Measurements from ENCODE around the gene SCAANT1. TPM values are rescaled to one million over a fixed set of nuclear protein-coding genes. Genes with fewer than 3 reads are reported as not detected.

The SCAANT1 gene
- total RNA-seq (not detected), polyA plus RNA-seq (not detected)
- long read RNA-seq, donor 1 = 0 reads
- long read RNA-seq, donor 2 = 0 reads
- long read RNA-seq, donor 3 = 0 reads
- long read RNA-seq, donor 4 = 0 reads
- long read RNA-seq, donor 5 = 0 reads
- long read RNA-seq, donor 6 = 0 reads
- long read RNA-seq, donor 7 = 0 reads
- long read RNA-seq, donor 8 = 0 reads
- long read RNA-seq, donor 9 = 0 reads
- long read RNA-seq, donor 10 = 0 reads

DNA sequence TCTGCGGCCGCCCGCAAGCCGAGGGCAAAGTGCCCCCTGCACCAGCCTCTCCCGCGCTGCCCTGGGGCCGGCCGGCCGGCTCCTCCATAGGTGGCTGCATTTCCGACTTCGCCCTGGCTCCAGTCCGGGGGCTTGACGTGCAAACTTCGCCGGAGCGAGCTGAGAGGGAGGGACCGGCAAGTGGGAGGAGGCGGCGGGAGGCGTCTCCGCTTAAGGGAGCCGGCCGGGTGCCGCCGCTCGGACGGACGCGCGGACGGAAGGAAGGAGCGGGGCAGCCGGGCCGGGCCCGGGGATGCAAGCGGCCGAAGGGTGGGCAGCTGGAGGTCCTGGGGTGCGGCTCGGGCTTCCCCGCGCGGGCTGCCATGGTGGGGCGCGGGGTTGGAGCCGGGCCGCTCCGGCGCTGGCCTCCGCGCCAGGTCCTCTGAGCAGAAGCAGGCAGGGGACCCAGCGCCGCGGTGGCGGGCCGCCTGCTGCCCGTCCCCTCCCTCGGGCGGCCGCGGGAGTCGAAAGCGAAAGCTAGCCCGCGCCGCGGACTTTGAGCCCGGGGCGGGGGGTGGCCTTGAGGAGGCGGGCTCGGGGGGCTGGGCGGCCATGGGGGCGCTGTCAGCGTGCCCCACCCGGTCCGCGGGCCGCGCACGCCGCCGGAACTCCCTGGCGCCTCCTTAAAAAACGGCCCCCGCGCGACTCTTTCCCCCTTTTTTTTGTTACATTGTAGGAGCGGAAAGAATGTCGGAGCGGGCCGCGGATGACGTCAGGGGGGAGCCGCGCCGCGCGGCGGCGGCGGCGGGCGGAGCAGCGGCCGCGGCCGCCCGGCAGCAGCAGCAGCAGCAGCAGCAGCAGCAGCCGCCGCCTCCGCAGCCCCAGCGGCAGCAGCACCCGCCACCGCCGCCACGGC lies at the start of gene SCAANT1:
Gene SCAANT1 (minus strand): TSS at position 511 of the 895 bp plus-strand sequence.
- 0 to 1% (median 0%) methylated on average over 39 to 115 of the region's 115 CpGs for WGBS, 5 donors
- peak within 1 kb of the TSS; percentile 56 to 93 (median 68) for H3K4me3 ChIP-seq
- intact Hi-C loops (cut with DNase I; ENCODE audit: low total_unique reads) = loop anchor here (10.0 kb wide), 1 partner anchor 83 kb away; no protein-coding TSS in a partner anchor
- peaks cover 16 to 38% (median 36%) of the 10 kb centered on the region in 4 donors for H3K4me1 ChIP-seq
- H3K9me3 ChIP-seq = no peaks in the 10 kb centered on the region
- peaks cover 8 to 22% (median 16%) of the 10 kb centered on the region in 4 donors for H3K36me3 ChIP-seq
- peak; percentile 93 to 97 for DNase-seq
- peak within 1 kb of the TSS; percentile 94 to 100 (median 99) for H3K27ac ChIP-seq
- H3K27me3 ChIP-seq = no peaks in the 10 kb centered on the region
- TF ChIP-seq, protein P1, sequence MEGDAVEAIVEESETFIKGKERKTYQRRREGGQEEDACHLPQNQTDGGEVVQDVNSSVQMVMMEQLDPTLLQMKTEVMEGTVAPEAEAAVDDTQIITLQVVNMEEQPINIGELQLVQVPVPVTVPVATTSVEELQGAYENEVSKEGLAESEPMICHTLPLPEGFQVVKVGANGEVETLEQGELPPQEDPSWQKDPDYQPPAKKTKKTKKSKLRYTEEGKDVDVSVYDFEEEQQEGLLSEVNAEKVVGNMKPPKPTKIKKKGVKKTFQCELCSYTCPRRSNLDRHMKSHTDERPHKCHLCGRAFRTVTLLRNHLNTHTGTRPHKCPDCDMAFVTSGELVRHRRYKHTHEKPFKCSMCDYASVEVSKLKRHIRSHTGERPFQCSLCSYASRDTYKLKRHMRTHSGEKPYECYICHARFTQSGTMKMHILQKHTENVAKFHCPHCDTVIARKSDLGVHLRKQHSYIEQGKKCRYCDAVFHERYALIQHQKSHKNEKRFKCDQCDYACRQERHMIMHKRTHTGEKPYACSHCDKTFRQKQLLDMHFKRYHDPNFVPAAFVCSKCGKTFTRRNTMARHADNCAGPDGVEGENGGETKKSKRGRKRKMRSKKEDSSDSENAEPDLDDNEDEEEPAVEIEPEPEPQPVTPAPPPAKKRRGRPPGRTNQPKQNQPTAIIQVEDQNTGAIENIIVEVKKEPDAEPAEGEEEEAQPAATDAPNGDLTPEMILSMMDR (IDR thresholded peaks at IDR 0.05) = peak in 1 of 7 experiments; percentile 23
- TF ChIP-seq POLR2A (IDR thresholded peaks at IDR 0.05) = peak in 1 of 4 donors; percentile 33
- TF ChIP-seq POLR2AphosphoS5 (IDR thresholded peaks at IDR 0.05) = peak; percentile 56 to 86 (median 84)
- no peak for TF ChIP-seq EP300 (IDR thresholded peaks at IDR 0.05)

GRCh38 chr3:63961891-63962290 lies 49.7 kb upstream of the SCAANT1 start:
- Histone ChIP-seq H3K4me1 (peaks cover 26 to 84% (median 53%) of the 10 kb centered on the region in 4 donors), H3K27me3 (no peaks in the 10 kb centered on the region), H3K4me3 (no peak overlapping the region), H3K36me3 (no peaks in the 10 kb centered on the region), H3K27ac (no peak overlapping the region), H3K9me3 (no peaks in the 10 kb centered on the region)
- 5 to 19% (median 9%) methylated on average over 2 of the region's 2 CpGs for WGBS, 5 donors
- DNase-seq = peak in 1 of 2 donors; percentile 72
- TF ChIP-seq POLR2A (IDR thresholded peaks at IDR 0.05) (no peak), EP300 (IDR thresholded peaks at IDR 0.05) (no peak), POLR2AphosphoS5 (IDR thresholded peaks at IDR 0.05) (peak in 1 of 3 donors; percentile 9)
- TF ChIP-seq, protein P1 (IDR thresholded peaks at IDR 0.05) = peak in 5 of 7 experiments; percentile 50 to 68 (median 65)
- intact Hi-C loops (cut with DNase I; ENCODE audit: low total_unique reads) = no loop called here

DNA sequence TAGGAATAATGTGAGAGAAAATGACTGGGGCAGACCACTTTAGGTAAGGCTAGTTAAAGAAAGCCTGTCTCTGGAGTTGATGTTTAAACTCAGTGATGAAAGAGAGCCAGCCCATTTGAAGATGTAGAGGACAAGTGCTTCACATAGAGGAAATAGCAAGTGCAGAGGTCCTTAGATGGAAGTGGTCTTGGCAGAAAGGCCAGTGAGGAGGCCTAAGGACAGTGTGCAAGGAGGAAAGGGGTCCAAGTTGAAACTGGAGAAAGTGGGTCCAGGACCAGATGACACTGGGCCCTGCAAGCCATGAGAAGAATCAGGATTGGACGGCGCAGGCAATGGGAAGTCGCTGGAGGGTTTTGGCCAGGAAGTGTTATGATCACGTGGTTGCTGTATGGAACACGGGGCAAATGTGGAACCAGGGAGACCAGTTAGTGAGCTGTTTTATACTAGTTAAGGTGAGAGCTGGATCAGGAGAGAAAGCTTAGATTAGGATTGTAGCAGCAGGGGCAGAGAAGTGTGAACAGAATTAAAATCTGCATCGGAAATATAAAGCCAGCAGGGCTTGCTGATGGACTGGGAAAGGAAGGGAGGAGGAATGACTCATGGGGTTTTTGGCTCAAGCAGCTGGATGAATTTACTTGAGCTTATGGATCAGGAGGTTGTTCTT lies 48.0 kb upstream of the SCAANT1 start:
- no peaks in the 10 kb centered on the region for H3K9me3 ChIP-seq
- H3K36me3 ChIP-seq = peaks cover 0 to 6% (median 0%) of the 10 kb centered on the region in 4 donors
- 14 to 33% (median 23%) methylated on average over 6 of the region's 6 CpGs for WGBS, 5 donors
- peak overlapping the region; percentile 25 to 37 (median 34) for H3K4me3 ChIP-seq
- intact Hi-C loops (cut with DNase I; ENCODE audit: low total_unique reads) = no loop called here
- H3K4me1 ChIP-seq = peaks cover 23 to 83% (median 52%) of the 10 kb centered on the region in 4 donors
- DNase-seq = peak; percentile 43 to 69
- TF ChIP-seq POLR2A (IDR thresholded peaks at IDR 0.05) (no peak), POLR2AphosphoS5 (IDR thresholded peaks at IDR 0.05) (no peak), EP300 (IDR thresholded peaks at IDR 0.05) (no peak)
- TF ChIP-seq, protein P1 (IDR thresholded peaks at IDR 0.05) = no peak
- H3K27ac ChIP-seq = peak overlapping the region; percentile 26 to 74 (median 67)
- H3K27me3 ChIP-seq = no peaks in the 10 kb centered on the region

DNA sequence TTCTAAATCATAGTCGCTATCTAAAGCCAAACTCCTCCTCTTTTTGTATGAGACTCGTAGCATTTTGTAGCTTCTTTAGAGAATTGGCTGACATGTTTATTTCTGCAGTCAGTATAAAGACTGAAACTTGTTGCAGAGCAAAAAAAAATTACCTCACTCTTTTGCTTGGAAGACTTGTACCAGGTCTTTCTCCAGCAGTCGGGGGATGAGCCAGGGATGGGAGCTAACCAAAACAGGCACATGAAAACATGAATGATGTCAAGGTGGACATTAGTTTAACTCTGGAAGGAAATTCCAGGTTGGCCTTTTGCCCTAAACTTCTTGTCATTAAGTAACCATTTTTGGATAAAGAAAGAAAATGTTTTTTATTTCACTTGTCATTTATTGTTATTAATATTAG lies 47.0 kb upstream of the SCAANT1 start:
- H3K4me1 ChIP-seq = peaks cover 12 to 77% (median 45%) of the 10 kb centered on the region in 4 donors
- TF ChIP-seq EP300 (IDR thresholded peaks at IDR 0.05) (no peak), POLR2AphosphoS5 (IDR thresholded peaks at IDR 0.05) (no peak), POLR2A (IDR thresholded peaks at IDR 0.05) (no peak)
- TF ChIP-seq, protein P1 (IDR thresholded peaks at IDR 0.05) = no peak
- peaks cover 0 to 13% (median 3%) of the 10 kb centered on the region in 4 donors for H3K36me3 ChIP-seq
- no peaks in the 10 kb centered on the region for H3K27me3 ChIP-seq
- no peak for DNase-seq
- whole genome bisulfite sequencing, 5 donors = 61 to 76% (median 69%) methylated on average over 3 of the region's 3 CpGs
- peak overlapping the region in 1 of 5 donors; percentile 27 for H3K27ac ChIP-seq
- intact Hi-C loops (cut with DNase I; ENCODE audit: low total_unique reads) = no loop called here
- no peak overlapping the region for H3K4me3 ChIP-seq
- H3K9me3 ChIP-seq = no peaks in the 10 kb centered on the region

All from stomach (tissue), 19 donors.